ENCODE results near the gene RHOG.

GRCh38 chr11:3810446-3810845, 30.3 kb downstream of the RHOG start:
- TF ChIP-seq, protein P1, sequence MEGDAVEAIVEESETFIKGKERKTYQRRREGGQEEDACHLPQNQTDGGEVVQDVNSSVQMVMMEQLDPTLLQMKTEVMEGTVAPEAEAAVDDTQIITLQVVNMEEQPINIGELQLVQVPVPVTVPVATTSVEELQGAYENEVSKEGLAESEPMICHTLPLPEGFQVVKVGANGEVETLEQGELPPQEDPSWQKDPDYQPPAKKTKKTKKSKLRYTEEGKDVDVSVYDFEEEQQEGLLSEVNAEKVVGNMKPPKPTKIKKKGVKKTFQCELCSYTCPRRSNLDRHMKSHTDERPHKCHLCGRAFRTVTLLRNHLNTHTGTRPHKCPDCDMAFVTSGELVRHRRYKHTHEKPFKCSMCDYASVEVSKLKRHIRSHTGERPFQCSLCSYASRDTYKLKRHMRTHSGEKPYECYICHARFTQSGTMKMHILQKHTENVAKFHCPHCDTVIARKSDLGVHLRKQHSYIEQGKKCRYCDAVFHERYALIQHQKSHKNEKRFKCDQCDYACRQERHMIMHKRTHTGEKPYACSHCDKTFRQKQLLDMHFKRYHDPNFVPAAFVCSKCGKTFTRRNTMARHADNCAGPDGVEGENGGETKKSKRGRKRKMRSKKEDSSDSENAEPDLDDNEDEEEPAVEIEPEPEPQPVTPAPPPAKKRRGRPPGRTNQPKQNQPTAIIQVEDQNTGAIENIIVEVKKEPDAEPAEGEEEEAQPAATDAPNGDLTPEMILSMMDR (IDR thresholded peaks at IDR 0.05 in 4 of 5, conservative IDR thresholded peaks at IDR 0.05 in 1 of 5) = no peak
- TF ChIP-seq POLR2A (IDR thresholded peaks at IDR 0.05) = no peak

All from gastrocnemius medialis (tissue), 4 donors.